NCI-H2171 treated with DMSO at 0.1 percent for 48 hours (cell line): ENCODE results near the gene HDGFL2.

Experiments used
- DNase-seq: peaks from one replicate; lab custom pipeline; 2025; lab: John Stamatoyannopoulos, UW

Gene HDGFL2

GRCh38 chr19:4471403-4472173 lies 509 bp upstream of the HDGFL2 start:
- DNase-seq, result peak; percentile 100

- no peak for DNase-seq
Measured at GRCh38 chr19:4473011-4473762, 1.1 kb downstream of the HDGFL2 start.

DNA sequence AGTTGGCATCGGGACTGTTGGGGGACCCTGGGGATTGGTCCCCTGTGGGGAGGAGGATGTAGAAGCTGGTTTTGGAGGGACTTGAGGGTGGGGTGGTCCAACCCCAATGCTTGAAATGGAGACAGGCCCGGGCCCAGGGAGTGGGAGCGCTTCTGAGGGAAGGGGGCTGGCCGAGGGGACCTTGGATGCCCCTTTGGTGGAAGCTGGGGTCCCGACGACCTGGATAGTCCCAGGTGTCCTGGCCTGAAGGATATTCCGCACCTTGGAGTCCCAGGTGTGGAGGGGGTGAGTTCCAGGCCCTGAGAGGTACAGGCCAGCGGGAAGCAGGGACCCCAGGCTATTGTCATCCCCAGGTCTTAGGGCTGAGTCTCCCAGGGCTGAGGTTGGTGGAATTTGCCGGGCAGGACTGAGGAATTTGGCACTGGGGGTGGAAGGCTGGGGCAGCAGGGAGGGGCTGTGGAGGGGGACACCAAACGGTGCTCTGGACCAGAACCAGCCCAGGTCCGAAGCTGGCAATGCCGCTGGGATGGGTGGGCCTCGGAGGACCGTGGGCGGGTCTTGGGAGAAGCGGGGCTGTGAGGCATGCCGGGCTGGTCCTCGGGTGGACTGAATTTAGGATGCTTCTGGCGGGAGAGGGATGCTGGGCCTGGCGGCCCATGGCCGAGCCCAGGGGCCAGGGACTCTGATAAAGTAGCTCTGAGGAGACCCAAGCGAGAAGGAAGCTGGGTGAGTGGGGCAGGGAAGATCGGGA lies 1.8 kb downstream of the HDGFL2 start:
- no peak for DNase-seq

DNA sequence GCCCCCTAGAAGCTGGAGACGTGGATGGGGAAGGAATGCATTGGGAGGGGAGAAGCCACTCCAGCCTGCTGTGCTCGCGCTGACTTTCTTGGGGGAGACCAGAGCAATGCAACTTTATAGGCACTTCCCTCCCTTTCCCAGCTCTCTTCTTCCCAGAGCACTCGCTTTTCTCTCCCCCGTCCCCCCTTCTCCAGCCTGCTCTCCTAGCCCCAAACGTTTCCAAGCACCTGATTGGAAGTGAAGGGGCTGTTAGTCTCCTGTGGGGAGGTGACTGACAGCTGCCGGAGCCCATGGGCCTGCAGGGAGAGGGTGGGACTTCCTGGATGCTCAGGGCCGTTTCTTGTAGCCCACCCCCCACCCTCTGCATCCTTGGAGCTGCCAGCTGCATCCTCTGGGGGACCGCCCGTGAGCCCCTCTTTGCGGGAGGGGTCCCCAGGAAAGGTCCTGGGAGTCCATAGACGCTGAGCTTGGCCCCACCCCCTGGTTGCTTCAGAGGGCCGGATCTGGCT lies 2.5 kb downstream of the HDGFL2 start:
- DNase-seq, result peak; percentile 94

GRCh38 chr19:4477034-4477801 lies 5.1 kb downstream of the HDGFL2 start:
- no peak for DNase-seq

GRCh38 chr19:4482721-4483364 lies 10.7 kb downstream of the HDGFL2 start:
- DNase-seq, result no peak

DNA sequence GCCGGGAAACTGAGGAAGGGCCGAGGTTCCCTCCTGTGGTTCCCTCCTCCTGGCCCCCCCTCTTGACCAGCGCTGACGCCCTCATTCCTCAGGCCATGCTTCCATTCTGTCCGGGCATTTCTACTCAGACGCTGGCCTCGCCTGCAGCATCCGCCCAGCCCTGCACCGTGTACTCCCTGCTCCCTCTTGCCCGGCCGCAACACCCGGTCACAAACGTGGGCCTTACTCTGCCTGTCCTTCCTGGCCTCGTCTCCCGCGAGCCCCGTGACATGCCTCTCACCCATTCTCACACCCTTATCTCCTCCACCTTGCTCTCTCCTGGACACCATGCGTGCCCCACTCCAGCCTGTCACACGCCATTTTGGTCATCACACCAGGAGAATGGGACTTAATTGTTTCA lies 11.3 kb downstream of the HDGFL2 start:
- DNase-seq, result no peak

DNA sequence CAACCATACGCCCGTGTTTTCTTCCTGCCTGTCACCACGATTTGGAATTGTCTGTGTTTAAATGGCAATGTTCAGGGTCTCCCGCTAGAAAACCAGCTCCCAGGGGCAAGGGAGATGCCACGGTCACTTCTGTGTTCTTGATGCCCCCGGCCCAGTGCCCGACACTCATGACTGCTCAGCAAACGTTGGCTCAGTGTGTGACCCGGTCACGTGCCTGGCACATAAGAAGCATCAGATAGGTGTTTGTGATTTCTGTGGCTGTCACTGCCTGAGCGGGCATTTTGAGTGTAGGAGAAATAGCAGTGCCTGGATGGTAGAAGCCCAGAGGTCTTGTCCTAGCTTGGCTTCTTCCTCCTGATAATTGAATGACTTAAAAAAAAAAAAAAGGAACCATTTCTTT lies 15.5 kb downstream of the HDGFL2 start:
- no peak for DNase-seq

DNA sequence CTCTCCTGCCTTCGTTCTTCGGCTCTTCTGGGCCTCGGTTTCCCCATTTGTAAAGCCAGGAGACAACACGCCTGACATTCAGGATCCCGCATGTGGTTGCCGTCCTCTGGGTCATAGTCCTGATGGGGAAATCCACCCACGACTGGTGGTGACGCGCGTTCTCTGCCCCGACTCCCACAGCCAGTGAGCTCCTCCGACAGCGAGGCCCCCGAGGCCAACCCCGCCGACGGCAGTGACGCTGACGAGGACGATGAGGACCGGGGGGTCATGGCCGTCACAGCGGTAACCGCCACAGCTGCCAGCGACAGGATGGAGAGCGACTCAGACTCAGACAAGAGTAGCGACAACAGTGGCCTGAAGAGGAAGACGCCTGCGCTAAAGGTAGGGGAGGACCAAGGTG lies 16.4 kb downstream of the HDGFL2 start:
- DNase-seq, result no peak

DNA sequence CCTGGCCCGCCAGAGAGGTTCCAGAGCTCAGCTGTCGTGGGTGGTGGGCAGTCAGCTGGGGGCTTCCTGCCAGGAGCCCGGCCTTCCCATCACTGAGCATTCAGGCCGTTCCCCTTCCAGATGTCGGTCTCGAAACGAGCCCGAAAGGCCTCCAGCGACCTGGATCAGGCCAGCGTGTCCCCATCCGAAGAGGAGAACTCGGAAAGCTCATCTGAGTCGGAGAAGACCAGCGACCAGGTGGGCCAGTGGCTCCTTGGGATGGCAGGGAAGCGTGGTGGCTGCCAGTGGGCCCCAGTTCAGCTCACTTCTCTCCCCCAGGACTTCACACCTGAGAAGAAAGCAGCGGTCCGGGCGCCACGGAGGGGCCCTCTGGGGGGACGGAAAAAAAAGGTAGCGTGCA lies 19.3 kb downstream of the HDGFL2 start:
- no peak for DNase-seq

- no peak for DNase-seq
Measured at GRCh38 chr19:4492337-4493103, 20.4 kb downstream of the HDGFL2 start.

- DNase-seq, result no peak
Measured at GRCh38 chr19:4493104-4493928, 21.2 kb downstream of the HDGFL2 start.

GRCh38 chr19:4493929-4494690 lies 22.0 kb downstream of the HDGFL2 start:
- DNase-seq, result no peak

- no peak for DNase-seq
Measured at GRCh38 chr19:4494691-4495064, 22.6 kb downstream of the HDGFL2 start.

DNA sequence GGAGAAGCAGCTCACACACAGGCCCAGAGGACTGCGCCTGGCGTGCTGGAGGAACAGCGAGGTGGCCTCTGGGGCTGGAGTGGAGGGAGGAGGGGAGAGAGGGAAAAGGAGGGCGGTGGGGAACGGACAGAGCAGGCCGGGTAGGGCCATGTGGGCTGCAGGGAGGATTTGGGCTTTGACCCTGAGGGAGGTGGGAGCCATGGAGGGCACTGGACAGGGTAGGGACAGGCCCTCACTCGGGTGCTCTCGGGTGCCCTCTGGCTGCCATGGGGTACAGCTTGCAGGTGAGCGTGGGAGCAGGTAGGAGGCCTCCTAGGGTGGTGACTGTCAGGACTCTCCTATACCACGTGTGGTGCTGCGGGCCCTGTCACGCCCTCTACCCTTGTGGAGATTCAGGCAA lies 23.4 kb downstream of the HDGFL2 start:
- peak; percentile 17 for DNase-seq

DNA sequence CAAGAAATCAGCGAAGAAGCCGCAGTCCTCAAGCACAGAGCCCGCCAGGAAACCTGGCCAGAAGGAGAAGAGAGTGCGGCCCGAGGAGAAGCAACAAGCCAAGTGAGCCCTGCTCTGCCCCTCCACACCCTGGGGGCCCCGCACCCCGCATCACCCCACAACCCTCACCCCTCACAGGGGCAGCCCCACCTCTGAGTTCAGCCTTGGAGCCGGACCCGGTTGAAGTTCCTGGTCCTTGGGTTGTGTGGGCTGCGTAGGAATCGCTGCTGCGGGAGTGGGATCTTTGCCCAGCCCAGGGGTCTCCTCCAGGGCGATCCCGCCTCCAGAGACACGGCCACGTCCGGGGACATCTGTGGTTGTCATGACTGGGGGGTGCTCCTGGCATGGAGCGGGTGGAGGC lies 24.2 kb downstream of the HDGFL2 start:
- DNase-seq, result no peak

DNA sequence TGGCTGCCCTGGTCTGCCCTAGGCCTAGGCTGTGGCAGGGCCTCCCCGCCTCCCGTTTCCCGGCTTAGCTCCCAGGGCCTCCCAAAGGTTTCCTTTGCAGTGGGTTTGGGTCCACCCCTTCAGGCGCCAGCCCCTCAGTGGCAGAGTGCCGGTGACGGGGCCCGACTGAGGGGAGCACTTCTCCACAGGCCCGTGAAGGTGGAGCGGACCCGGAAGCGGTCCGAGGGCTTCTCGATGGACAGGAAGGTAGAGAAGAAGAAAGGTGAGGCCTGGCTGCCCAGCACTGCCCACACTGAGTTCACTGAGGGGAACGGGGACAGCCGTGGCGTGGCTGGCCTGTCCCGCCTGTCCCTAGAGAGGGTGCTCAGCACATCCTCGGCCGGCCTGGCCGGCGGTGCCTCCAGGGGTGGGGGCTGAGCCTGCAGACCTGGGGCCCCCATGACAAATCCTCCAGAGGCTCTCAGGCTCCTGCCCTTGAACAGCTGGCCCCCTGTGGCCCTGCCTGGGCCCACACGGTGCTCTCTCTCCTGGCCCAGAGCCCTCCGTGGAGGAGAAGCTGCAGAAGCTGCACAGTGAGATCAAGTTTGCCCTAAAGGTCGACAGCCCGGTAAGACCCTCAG lies 25.8 kb downstream of the HDGFL2 start:
- DNase-seq, result no peak

- no peak for DNase-seq
Measured at GRCh38 chr19:4498694-4499093, 26.6 kb downstream of the HDGFL2 start.
